ENCODE data around the gene LRRC55. TPM values are rescaled to one million over a fixed set of nuclear protein-coding genes. Genes with fewer than 3 reads are reported as not detected.

The LRRC55 gene
- total RNA-seq, 2 donors from 2014 or later: not detected

DNA sequence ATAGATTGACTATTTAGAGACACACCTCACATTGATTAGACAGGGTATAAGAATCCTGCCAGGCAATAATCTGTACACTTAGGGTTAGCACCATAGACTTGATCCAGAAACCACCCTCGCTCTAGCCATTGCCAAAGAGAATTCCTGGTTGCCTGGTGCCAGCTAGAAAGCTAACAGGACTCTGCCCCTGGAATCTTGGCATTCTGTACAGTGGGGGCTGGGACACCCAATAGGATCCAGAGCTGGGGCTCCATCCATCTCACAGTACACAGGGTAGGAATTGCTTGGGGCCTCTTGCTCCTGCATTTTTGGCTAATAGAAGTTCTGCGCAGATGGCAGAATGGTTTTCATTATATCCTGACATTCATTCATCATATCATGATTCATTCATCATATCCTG, 58.3 kb downstream of the LRRC55 start:
- Histone ChIP-seq H3K9me3 (no peaks in the 10 kb centered on the region), H3K36me3 (replicated peaks in 1 of 2; ENCODE audit: insufficient read depth in 1 of 2, low read depth in 2 of 2) (no peaks in the 10 kb centered on the region), H3K27me3 (no peaks in the 10 kb centered on the region), H3K4me3 (no peak overlapping the region), H3K27ac (no peak overlapping the region), H3K4me1 (no peaks in the 10 kb centered on the region)
- DNase-seq (no peak), ATAC-seq (no peak)
- TF ChIP-seq POLR2A (IDR thresholded peaks at IDR 0.05): no peak
- TF ChIP-seq, protein P1, sequence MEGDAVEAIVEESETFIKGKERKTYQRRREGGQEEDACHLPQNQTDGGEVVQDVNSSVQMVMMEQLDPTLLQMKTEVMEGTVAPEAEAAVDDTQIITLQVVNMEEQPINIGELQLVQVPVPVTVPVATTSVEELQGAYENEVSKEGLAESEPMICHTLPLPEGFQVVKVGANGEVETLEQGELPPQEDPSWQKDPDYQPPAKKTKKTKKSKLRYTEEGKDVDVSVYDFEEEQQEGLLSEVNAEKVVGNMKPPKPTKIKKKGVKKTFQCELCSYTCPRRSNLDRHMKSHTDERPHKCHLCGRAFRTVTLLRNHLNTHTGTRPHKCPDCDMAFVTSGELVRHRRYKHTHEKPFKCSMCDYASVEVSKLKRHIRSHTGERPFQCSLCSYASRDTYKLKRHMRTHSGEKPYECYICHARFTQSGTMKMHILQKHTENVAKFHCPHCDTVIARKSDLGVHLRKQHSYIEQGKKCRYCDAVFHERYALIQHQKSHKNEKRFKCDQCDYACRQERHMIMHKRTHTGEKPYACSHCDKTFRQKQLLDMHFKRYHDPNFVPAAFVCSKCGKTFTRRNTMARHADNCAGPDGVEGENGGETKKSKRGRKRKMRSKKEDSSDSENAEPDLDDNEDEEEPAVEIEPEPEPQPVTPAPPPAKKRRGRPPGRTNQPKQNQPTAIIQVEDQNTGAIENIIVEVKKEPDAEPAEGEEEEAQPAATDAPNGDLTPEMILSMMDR (IDR thresholded peaks at IDR 0.05): no peak
- intact Hi-C loops (cut with DNase I): no loop called here
- WGBS, 2 donors: 53 to 79% methylated on average over 2 of the region's 2 CpGs

DNA sequence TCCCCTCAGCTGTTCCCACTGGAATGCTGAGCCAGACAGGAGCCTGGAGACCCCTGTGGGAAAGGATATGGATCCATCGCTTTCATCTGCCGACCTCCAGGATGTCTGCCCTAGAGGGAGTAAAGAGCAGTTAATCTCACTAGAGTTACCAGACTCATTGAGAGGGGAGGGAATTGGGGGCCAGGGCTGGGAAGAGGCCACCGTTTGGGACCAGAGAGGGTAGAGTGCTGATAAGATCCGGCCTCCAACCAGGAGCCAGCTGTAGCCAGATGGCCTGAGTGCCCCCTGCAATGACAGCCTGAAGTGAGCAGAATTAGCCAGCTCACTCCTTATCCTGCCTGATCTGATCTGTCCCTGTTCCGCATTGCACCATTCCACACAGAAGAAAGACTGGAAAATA, 59.0 kb downstream of the LRRC55 start:
- no peak for TF ChIP-seq POLR2A (IDR thresholded peaks at IDR 0.05)
- TF ChIP-seq, protein P1 (IDR thresholded peaks at IDR 0.05): no peak
- no peaks in the 10 kb centered on the region for H3K27me3 ChIP-seq
- H3K9me3 ChIP-seq: no peaks in the 10 kb centered on the region
- no peak overlapping the region for H3K27ac ChIP-seq
- DNase-seq: no peak
- no peak overlapping the region for H3K4me3 ChIP-seq
- intact Hi-C loops (cut with DNase I): no loop called here
- ATAC-seq: no peak
- H3K4me1 ChIP-seq: no peaks in the 10 kb centered on the region
- 44 to 49% methylated on average over 5 of the region's 5 CpGs for WGBS, 2 donors
- no peaks in the 10 kb centered on the region for H3K36me3 ChIP-seq (replicated peaks in 1 of 2; ENCODE audit: insufficient read depth in 1 of 2, low read depth in 2 of 2)

Other genes with a start within 250 kb of the LRRC55 start
- gene OR5AK2, start 193.0 kb upstream of the LRRC55 start, total RNA-seq: not detected
- 1 to 10 TPM in 1 of 2 donors, under 1 TPM in 1; 0.66 to 1.3 TPM for gene APLNR, start 55.3 kb downstream of the LRRC55 start, total RNA-seq
- 100 to 1,000 TPM in 1 of 2 donors, 10 to 100 TPM in 1; 83.5 to 115 TPM for gene TNKS1BP1, start 143.0 kb downstream of the LRRC55 start, total RNA-seq
- gene SSRP1, start 153.9 kb downstream of the LRRC55 start, total RNA-seq: 10 to 100 TPM; 44.2 to 51.9 TPM
- not detected for gene P2RX3, start 156.4 kb downstream of the LRRC55 start, total RNA-seq
- gene PRG3, start 199.2 kb downstream of the LRRC55 start, total RNA-seq: not detected
- not detected for gene PRG2, start 208.7 kb downstream of the LRRC55 start, total RNA-seq
- 10 to 100 TPM; 23.1 to 30.0 TPM for gene SLC43A3, start 245.2 kb downstream of the LRRC55 start, total RNA-seq